H1 (cell line): ENCODE measurements around the gene KMT2E. TPM values are rescaled to one million over a fixed set of nuclear protein-coding genes. Genes with fewer than 3 reads are reported as not detected.

Experiments used
- CTCF ChIA-PET: fragments of 300-600 bp; sonication (Branson Sonifier 250); formaldehyde crosslinking; loops from one replicate; lab custom pipeline; 2021; ENCODE audit not compliant: partially characterized antibody; lab: Charles Lee
- POLR2A ChIA-PET: fragments of 300-600 bp; sonication (Branson Sonifier 250); formaldehyde crosslinking; loops from one replicate; lab custom pipeline; 2021; ENCODE audit warnings: inconsistent platforms; ENCODE audit not compliant: partially characterized antibody; lab: Charles Lee
- DNase-seq, 2 experiments: peaks; one replicate each; pipeline versions ENCODE4 v3.0.0 to v3.0.0-alpha.2; 2010 to 2022; ENCODE audit warnings: low spot score in 2 of 2, low read depth in 1 of 2, mixed read lengths in 1 of 2
- FAIRE-seq: peaks from 2 replicates; lab custom pipeline; 2011; peaks lifted over from hg19 to GRCh38; lab: Jason Lieb, UNC
- H2AFZ ChIP-seq: 2 replicates; pipeline ENCODE4 v1.8.1; 2012; ENCODE audit warnings: low read length, inconsistent platforms
- H2AK5ac ChIP-seq: 2 replicates; pipeline ENCODE4 v1.6.1; 2013; ENCODE audit warnings: low read depth, low read length
- H2BK120ac ChIP-seq: replicated peaks from 2 replicates; pipeline ENCODE3; 2013; ENCODE audit warnings: low read depth, low read length, inconsistent platforms
- H2BK12ac ChIP-seq: 2 replicates; pipeline ENCODE4 v1.6.1; 2013; ENCODE audit warnings: low read depth, low read length
- H2BK15ac ChIP-seq: 2 replicates; pipeline ENCODE4 v1.6.1; 2013; ENCODE audit warnings: low read length
- H2BK20ac ChIP-seq: 2 replicates; pipeline ENCODE4 v1.6.1; 2013; ENCODE audit warnings: low read length
- H2BK5ac ChIP-seq: 2 replicates; pipeline ENCODE4 v1.6.1; 2013; ENCODE audit warnings: low read depth, low read length
- H3K14ac ChIP-seq: 2 replicates; pipeline ENCODE4 v1.6.1; 2013; ENCODE audit warnings: inconsistent platforms; ENCODE audit not compliant: insufficient read length
- H3K18ac ChIP-seq: 2 replicates; pipeline ENCODE4 v1.6.1; 2013; ENCODE audit warnings: low read length; ENCODE audit errors: extremely low read depth
- H3K23ac ChIP-seq: 2 replicates; pipeline ENCODE4 v1.6.1; 2013; ENCODE audit warnings: inconsistent platforms; ENCODE audit not compliant: insufficient read length
- H3K23me2 ChIP-seq: 2 replicates; pipeline ENCODE4 v1.6.1; 2013; ENCODE audit warnings: low read depth, low read length
- H3K27ac ChIP-seq: 2 replicates; pipeline ENCODE4 v1.6.1; 2011; ENCODE audit warnings: low read depth, low read length, inconsistent platforms
- H3K27me3 ChIP-seq, 4 experiments: replicated peaks in 1 of 4; 1 replicate in 1 of 4; 2 replicates in 3 of 4; pipeline versions ENCODE4 v1.6.1 to v1.8.1; 2011 to 2013; ENCODE audit warnings: low read length in 3 of 4, mild to moderate bottlenecking in 3 of 4, inconsistent platforms in 2 of 4, mixed read lengths in 2 of 4, moderate library complexity in 1 of 4; ENCODE audit not compliant: control insufficient read depth in 3 of 4, insufficient read depth in 3 of 4; ENCODE audit errors: extremely low read depth in 1 of 4
- H3K36me3 ChIP-seq, 4 experiments: 2 replicates each; pipeline versions ENCODE4 v1.6.1 to v1.8.1; 2011 to 2013; ENCODE audit warnings: mild to moderate bottlenecking in 4 of 4, low read length in 3 of 4, moderate library complexity in 2 of 4, control low read depth in 1 of 4, inconsistent platforms in 1 of 4; ENCODE audit not compliant: insufficient read depth in 4 of 4, control insufficient read depth in 2 of 4
- H3K4ac ChIP-seq: replicated peaks from 2 replicates; pipeline ENCODE3; 2013; ENCODE audit warnings: low read length, low read depth, mixed read lengths, inconsistent platforms; ENCODE audit not compliant: insufficient read length
- H3K4me1 ChIP-seq, 4 experiments: replicated peaks in 1 of 4; 1 replicate in 1 of 4; 2 replicates in 3 of 4; pipeline versions ENCODE4 v1.6.1 to v1.8.1; 2011 to 2013; ENCODE audit warnings: low read length in 3 of 4, inconsistent platforms in 2 of 4, mixed read lengths in 1 of 4; ENCODE audit not compliant: insufficient read depth in 4 of 4, control insufficient read depth in 3 of 4
- H3K4me2 ChIP-seq, 2 experiments: 2 replicates each; pipeline versions ENCODE4 v1.6.1 to v1.8.1; 2011 to 2013; ENCODE audit warnings: low read depth in 2 of 2, low read length in 2 of 2, control low read depth in 1 of 2, inconsistent platforms in 1 of 2, mild to moderate bottlenecking in 1 of 2; ENCODE audit not compliant: insufficient read depth in 1 of 2
- H3K4me3 ChIP-seq, 4 experiments: fragments of 200-600, 300-600 bp in 1 of 4; sonication (generic), shearing (Covaris generic), sonication (Bioruptor Twin) in 1 of 4; 2 replicates each; pipeline versions ENCODE4 v1.5.1 to v1.8.1; 2011 to 2016; ENCODE audit warnings: low read length in 4 of 4, low read depth in 3 of 4, control low read depth in 2 of 4, inconsistent platforms in 2 of 4, mild to moderate bottlenecking in 2 of 4, mixed read lengths in 1 of 4, moderate library complexity in 1 of 4; ENCODE audit not compliant: insufficient read depth in 2 of 4; ENCODE audit errors: extremely low read depth in 1 of 4
- H3K56ac ChIP-seq: replicated peaks from 2 replicates; pipeline ENCODE3; 2013; ENCODE audit warnings: low read depth, mild to moderate bottlenecking, mixed read lengths, low read length, inconsistent platforms; ENCODE audit not compliant: insufficient read length
- H3K79me1 ChIP-seq: 2 replicates; pipeline ENCODE4 v1.6.1; 2013; ENCODE audit warnings: low read depth, low read length, control low read depth
- H3K79me2 ChIP-seq, 2 experiments: 2 replicates each; pipeline versions ENCODE4 v1.6.1 to v1.8.1; 2012 to 2013; ENCODE audit warnings: low read length in 2 of 2, mild to moderate bottlenecking in 2 of 2, inconsistent platforms in 1 of 2; ENCODE audit not compliant: insufficient read depth in 2 of 2, control insufficient read depth in 1 of 2
- H3K9ac ChIP-seq, 4 experiments: replicated peaks in 1 of 4; 1 replicate in 1 of 4; 2 replicates in 3 of 4; pipeline versions ENCODE4 v1.6.1 to v1.8.1; 2011 to 2013; ENCODE audit warnings: low read depth in 3 of 4, low read length in 3 of 4, control low read depth in 2 of 4, mild to moderate bottlenecking in 2 of 4, moderate library complexity in 2 of 4, inconsistent platforms in 1 of 4; ENCODE audit errors: extremely low read depth in 1 of 4
- H3K9me3 ChIP-seq, 2 experiments: 2 replicates each; pipeline versions ENCODE4 v1.6.1 to v1.8.1; 2012 to 2013; ENCODE audit warnings: mild to moderate bottlenecking in 2 of 2, moderate library complexity in 2 of 2, control low read depth in 1 of 2, inconsistent platforms in 1 of 2, low read depth in 1 of 2, low read length in 1 of 2, mixed read lengths in 1 of 2; ENCODE audit not compliant: insufficient read depth in 2 of 2
- H4K20me1 ChIP-seq, 2 experiments: replicated peaks in 1 of 2; 2 replicates each; pipeline versions ENCODE3 to v1.8.1; 2011 to 2013; ENCODE audit warnings: inconsistent platforms in 2 of 2, low read length in 2 of 2, mild to moderate bottlenecking in 1 of 2; ENCODE audit not compliant: insufficient read depth in 2 of 2, control insufficient read depth in 1 of 2
- H4K5ac ChIP-seq: 2 replicates; pipeline ENCODE4 v1.6.1; 2013; ENCODE audit warnings: low read length, low read depth, mixed read lengths, inconsistent platforms; ENCODE audit not compliant: insufficient read length
- H4K8ac ChIP-seq: 2 replicates; pipeline ENCODE4 v1.8.0; 2013; ENCODE audit warnings: mild to moderate bottlenecking, moderate library complexity, low read length, inconsistent platforms; ENCODE audit not compliant: insufficient read depth; ENCODE audit errors: extremely low read depth
- H4K91ac ChIP-seq: replicated peaks from 2 replicates; pipeline ENCODE3; 2013; ENCODE audit warnings: low read length, mixed read lengths, inconsistent platforms; ENCODE audit not compliant: insufficient read length
- ATF3 ChIP-seq: IDR thresholded peaks from 2 replicates; pipeline ENCODE4 v1.6.1; 2011; ENCODE audit warnings: low read depth, mild to moderate bottlenecking, low read length; ENCODE audit not compliant: insufficient read depth
- CTBP2 ChIP-seq: IDR thresholded peaks from 2 replicates; pipeline ENCODE4 v1.7.0; 2011; ENCODE audit warnings: borderline replicate concordance, mild to moderate bottlenecking, moderate library complexity, mixed read lengths, low read length; ENCODE audit not compliant: insufficient read depth, insufficient read length
- RBBP5 ChIP-seq: IDR thresholded peaks from 2 replicates; pipeline ENCODE4 v1.7.1; 2012; ENCODE audit warnings: low read depth, mild to moderate bottlenecking, inconsistent platforms, low read length, moderate library complexity, borderline replicate concordance
- RNF2 ChIP-seq: fragments of 200-900, 300-1000 bp; sonication (generic); IDR thresholded peaks from 2 replicates; pipeline ENCODE4 v1.7.1; 2016; ENCODE audit warnings: borderline replicate concordance, low read depth, mild to moderate bottlenecking, antibody characterized with exemption, low read length; ENCODE audit not compliant: poor library complexity, severe bottlenecking; ENCODE audit errors: missing control alignments
- WGBS, 2 experiments: shearing (Covaris generic) in 1 of 2; methylation state at CpG; one replicate each; pipeline versions ENCODE4 v1.1.6 to v1.1.7; 2013 to 2015; ENCODE audit warnings: low lambda C conversion rate in 2 of 2, mixed read lengths in 2 of 2, inconsistent platforms in 1 of 2, low coverage in 1 of 2, missing lambda C conversion rate in 1 of 2; ENCODE audit not compliant: insufficient replicate concordance in 2 of 2, insufficient coverage in 1 of 2, insufficient read length in 1 of 2; ENCODE audit errors: extremely low coverage in 1 of 2, missing lambda C conversion rate in 1 of 2; 5-methylcytosine and 5-hydroxymethylcytosine counted together
- polyA plus RNA-seq, 7 experiments: library from polyadenylated mRNA; depleted of rRNA in 3 of 7; stranded (reverse) in 5 of 7; unstranded in 2 of 7; fragments of >200 nt in 5 of 7; fragments of 200-250 nt in 2 of 7; gene quantifications; 1 replicate in 5 of 7; 2 replicates in 1 of 7; 4 replicates in 1 of 7; pipeline versions ENCODE4 v1.2.1 to v1.2.3, GENCODE V29; 2011 to 2013; ENCODE audit warnings: missing spikeins in 2 of 7, mixed read lengths in 2 of 7
- total RNA-seq: library from RNA; stranded (reverse); fragmentation: NEBNext Ultra II Directional; extraction: Animal tissue kit (Norgen Biotek cat#: 25700); gene quantifications from 2 replicates; pipeline ENCODE4 v1.2.1, GENCODE V29; 2021

Gene KMT2E
- total and polyA plus RNA-seq, 2 of the 8 experiments (the other 6 are each of a cell fraction or from before 2014, with no cell fraction given): 10.9 to 45.0 TPM

- no peak overlapping the region for H4K91ac ChIP-seq
- no peak overlapping the region for H3K27ac ChIP-seq
- H3K27me3 ChIP-seq: no peaks in the 10 kb centered on the region
- FAIRE-seq (no peak), DNase-seq (no peak)
- H3K4ac ChIP-seq: no peak overlapping the region
- no peaks in the 10 kb centered on the region for H3K79me1 ChIP-seq
- no peak overlapping the region for H4K5ac ChIP-seq
- H2BK5ac ChIP-seq: no peak overlapping the region
- no peaks in the 10 kb centered on the region for H3K9me3 ChIP-seq
- H2BK120ac ChIP-seq: no peak overlapping the region
- H3K79me2 ChIP-seq: peaks cover 13 to 94% of the 10 kb centered on the region in 2 experiments
- H3K23me2 ChIP-seq: no peaks in the 10 kb centered on the region
- H4K20me1 ChIP-seq: peaks cover 10 to 14% of the 10 kb centered on the region in 2 experiments
- POLR2A ChIA-PET: no interaction called here
- H2AFZ ChIP-seq: no peak overlapping the region
- H2BK15ac ChIP-seq: no peak overlapping the region
- no peak overlapping the region for H4K8ac ChIP-seq
- TF ChIP-seq ATF3 (no peak), CTBP2 (no peak), RNF2 (no peak), RBBP5 (no peak)
- no peak overlapping the region for H2BK20ac ChIP-seq
- H3K23ac ChIP-seq: no peak overlapping the region
- no peaks in the 10 kb centered on the region for H3K4me1 ChIP-seq
- WGBS, 2 experiments: 89% methylated on average over 5 of the region's 5 CpGs; no CpG with 5 or more reads in 1 of the 2 experiments
- no peak overlapping the region for H3K56ac ChIP-seq
- no peak overlapping the region for H3K18ac ChIP-seq
- no peak overlapping the region for H3K4me2 ChIP-seq
- H3K14ac ChIP-seq: no peak overlapping the region
- no peaks in the 10 kb centered on the region; a peak in 1 of 8 replicates for H3K36me3 ChIP-seq
- H3K4me3 ChIP-seq: no peak overlapping the region
- no peak overlapping the region for H3K9ac ChIP-seq
- no peak overlapping the region for H2BK12ac ChIP-seq
- no peak overlapping the region for H2AK5ac ChIP-seq
- CTCF ChIA-PET: interaction anchor here (1.2 kb wide), 1 partner anchor 21 kb away, joined by 3 read pairs; no protein-coding TSS in a partner anchor
Measured at GRCh38 chr7:105035349-105035748, 21.3 kb downstream of the KMT2E start.
